Activated CD4-positive, alpha-beta T cell treated with anti-CD3 and anti-CD28 coated beads, Interleukin-2, amount 50 U/mL, for 48 hours (primary cell): Measurements from ENCODE around the gene AGBL3.
"Not testable (repeated sequence)": the region's sequence is repeated elsewhere in the genome, so short reads cannot be mapped to it uniquely, and the experiment has no call there.

Experiments
- DNase-seq, 2 experiments: peaks; one replicate each; pipeline ENCODE4 v3.0.0-alpha.2; 2020

AGBL3 gene

GRCh38 chr7:135077642-135078041, 91.3 kb downstream of the AGBL3 start:
- DNase-seq: no peak

- no peak for DNase-seq
Measured at GRCh38 chr7:135078051-135078450, 91.7 kb downstream of the AGBL3 start.

DNA sequence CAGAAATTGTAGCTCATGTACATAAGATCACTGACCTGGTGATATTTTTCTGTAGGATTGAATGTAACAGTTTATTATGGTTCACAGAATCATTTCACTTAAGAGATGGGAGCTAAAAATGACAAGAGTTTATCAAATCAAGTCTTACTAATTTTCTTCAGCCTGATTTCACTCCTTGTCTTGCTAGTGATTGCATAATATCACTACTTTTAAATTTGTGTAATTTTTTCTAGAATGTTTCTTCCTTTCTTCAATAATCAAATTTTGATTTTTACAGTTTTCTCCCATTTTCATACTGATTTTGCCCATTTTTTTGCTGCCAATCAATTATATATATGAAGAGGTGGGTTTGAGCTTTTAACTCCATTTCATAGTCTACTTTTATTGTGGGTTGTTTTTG, 92.8 kb downstream of the AGBL3 start:
- no peak for DNase-seq

DNA sequence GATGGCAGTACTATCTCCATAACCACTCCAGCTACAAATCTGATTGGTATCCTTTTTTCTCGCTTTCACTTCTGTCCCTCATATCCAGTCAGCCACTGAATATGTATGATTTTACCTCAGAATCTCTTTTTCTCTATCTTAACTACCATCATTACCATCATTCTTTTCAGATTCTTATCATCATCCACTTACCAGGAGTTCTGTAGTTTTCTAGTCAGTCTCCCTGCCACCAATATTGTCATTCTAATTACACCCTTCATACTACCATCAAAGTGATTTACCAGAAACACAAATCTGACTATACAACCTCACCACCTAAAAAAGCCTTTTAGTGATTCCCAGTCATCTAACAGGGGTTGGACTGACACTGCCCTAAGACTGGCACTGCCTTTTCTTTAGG, 96.7 kb downstream of the AGBL3 start:
- DNase-seq: no peak

DNA sequence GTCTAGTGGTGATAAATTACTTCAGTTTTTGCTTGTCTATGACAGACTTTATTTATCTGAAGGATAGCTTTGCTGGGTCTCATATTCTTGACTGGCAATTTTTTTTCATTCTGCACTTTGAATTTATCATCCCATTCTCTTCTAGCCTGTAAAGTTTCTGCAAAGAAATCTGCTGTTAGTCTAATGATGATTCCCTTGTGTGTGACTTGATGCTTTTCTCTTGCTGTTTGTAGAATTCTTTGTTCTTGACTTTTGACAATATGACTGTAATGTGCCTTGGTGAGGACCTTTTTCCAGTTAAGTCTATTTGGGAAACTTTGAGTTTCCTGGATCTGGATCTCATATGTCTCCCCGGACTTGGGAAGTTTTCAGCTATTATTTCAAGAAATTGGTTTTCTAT, 102.3 kb downstream of the AGBL3 start:
- no peak for DNase-seq

- DNase-seq: no peak
Measured at GRCh38 chr7:135091717-135092116, 105.4 kb downstream of the AGBL3 start.

- no peak for DNase-seq
Measured at GRCh38 chr7:135094472-135095237, 108.3 kb downstream of the AGBL3 start.

GRCh38 chr7:135095450-135095849, 109.1 kb downstream of the AGBL3 start:
- no peak for DNase-seq

DNA sequence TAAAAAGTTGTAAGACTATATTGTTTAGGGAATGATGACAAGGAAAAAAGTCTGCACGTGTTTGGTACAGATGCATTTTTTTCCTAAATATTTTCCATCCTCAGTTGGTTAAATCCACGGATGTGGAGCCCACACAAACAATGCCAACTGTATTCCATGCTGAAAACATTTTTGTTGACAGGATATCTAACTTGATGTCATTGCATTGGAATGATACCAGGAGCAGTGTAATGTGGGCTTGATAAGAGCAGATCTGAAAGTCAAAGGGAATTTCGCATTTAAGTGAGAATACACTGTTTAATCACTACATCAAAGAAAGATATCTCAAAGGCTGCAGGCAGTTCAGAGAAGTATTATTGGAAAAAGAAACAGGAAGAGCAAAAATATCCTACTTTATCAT, 112.1 kb downstream of the AGBL3 start:
- DNase-seq: no peak

- DNase-seq: no peak
Measured at GRCh38 chr7:135100856-135101255, 114.5 kb downstream of the AGBL3 start.

DNA sequence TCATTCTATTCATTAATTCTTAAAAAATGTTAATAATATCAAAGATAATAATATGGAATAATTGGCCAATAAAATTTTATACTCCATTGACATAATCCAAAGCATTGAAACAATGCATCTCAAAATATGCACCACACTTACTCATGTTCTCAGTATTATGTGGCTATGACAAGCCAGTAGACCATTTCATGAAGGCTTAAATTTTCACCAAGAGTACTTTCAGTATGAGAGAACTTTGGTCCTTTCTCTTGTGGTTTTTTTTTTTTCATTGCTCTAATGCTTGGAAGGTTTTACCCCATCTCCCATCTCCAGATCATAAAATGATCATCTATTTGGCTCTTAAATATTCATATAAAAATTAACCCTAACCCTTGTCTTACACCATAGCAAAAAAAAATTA, 116.1 kb downstream of the AGBL3 start:
- no peak for DNase-seq

DNA sequence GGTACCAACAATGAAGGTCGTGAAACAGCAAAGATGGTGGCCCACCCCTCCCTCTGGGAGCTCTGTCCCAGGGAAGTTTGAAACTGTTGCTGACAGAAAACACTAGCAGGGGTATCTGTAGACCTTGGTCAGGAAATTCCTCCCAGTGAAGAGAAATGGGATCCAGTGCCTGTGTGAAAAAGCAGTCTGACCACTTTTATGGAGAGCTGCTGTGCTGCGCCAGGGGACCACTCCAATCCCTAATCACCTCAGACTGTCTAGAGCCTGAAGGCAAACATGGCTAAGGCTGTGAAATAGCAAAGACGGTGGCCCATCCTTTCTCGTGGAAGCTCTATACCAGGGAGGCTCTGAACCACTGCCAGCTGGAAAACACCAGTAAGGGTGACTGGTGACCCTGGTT, 123.3 kb downstream of the AGBL3 start:
- no peak for DNase-seq

- DNase-seq: no peak
Measured at GRCh38 chr7:135109976-135110375, 123.7 kb downstream of the AGBL3 start.

- DNase-seq: no peak
Measured at GRCh38 chr7:135111379-135111778, 125.1 kb downstream of the AGBL3 start.

DNA sequence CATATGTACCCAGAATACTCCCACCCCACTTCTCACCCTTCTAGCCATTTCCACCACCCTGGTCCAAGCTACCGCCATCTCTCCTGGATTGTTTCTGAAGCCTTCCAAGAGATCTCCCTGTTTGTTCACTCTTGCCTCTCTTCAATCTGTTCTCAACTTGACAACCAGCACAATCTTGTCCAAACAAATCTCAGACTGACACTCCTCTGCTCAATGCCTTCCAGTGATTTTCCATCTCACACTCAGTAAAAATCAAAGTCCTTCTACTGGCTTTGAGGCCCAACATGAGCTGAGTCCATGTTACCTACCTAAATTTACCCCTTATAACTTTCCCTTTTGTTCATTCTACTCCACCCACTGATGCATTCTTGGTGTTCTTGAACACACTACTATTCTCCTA, 128.3 kb downstream of the AGBL3 start:
- DNase-seq: no peak

DNA sequence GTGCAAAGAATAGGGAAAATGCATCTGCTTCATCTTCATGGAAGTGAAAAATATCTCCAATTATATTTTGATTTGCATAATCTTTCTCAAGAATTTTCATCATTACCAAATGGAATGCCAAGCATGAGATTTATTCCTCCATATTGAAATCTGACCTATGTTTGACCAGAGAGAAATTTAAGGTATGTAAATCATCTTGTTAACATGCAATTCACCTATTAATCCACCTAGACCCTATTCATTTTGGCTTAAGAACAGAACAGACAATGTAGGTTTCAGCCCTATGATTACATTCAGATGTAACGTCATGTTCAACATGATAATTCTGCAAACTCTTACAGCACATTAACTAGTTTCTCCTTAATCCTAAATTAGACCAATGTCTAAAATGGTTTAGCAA, 130.8 kb downstream of the AGBL3 start:
- DNase-seq: no peak

DNA sequence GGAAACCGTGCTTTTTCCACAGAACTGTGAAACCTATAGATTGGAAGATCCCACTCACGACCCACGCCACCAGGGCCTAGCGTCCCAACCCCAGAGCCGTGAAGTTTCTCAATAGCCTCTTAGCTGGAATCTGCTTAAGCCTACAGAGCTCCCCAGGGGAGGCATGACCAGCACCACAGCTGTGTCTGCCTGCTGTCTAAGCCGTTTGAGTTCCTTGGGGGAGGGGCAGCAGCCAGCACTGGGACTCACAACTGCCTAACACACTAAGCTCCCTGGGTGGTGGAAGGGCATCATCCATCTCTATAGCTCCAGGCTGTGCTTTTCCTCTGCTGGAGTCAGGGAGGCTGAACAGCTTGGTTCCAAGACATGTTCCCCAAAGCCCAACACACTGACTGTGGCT, 135.6 kb downstream of the AGBL3 start:
- DNase-seq: no peak

- not testable (repeated sequence) for DNase-seq
Measured at GRCh38 chr7:135124631-135125030, 138.3 kb downstream of the AGBL3 start.

DNA sequence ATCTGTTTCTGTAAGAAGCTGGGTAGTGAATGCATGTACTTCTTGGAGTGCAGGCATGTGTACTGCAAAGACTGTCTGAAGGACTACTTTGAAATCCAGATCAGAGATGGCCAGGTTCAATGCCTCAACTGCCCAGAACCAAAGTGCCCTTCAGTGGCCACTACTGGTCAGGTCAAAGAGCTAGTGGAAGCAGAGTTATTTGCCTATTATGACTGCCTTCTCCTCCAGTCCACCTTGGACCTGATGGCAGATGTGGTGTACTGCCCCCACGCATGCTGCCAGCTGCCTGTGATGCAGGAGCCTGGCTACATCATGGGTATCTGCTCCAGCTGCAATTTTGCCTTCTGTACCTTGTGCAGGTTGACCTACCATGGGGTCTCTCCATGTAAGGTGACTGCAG, 142.6 kb downstream of the AGBL3 start:
- no peak for DNase-seq

DNA sequence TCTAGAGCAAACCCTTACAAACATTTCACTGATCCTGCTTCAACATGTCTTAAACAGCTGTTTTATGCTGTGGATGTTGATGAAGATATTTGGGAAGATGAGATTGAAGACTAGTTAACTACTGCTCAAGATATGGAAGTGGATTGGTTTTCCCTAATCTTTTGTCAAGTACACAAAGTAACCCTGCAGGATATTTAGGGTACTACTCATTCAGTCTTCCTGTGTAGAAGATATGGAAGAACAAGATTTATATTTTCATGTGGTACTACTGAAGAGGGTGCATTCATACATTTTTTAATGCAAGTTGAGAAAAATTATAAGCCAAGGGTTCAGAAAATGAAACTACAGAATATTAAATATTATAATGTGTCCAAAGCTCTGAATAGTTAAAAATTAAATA, 143.3 kb downstream of the AGBL3 start:
- DNase-seq: no peak

- no peak for DNase-seq
Measured at GRCh38 chr7:135143885-135144668, 157.8 kb downstream of the AGBL3 start.

DNA sequence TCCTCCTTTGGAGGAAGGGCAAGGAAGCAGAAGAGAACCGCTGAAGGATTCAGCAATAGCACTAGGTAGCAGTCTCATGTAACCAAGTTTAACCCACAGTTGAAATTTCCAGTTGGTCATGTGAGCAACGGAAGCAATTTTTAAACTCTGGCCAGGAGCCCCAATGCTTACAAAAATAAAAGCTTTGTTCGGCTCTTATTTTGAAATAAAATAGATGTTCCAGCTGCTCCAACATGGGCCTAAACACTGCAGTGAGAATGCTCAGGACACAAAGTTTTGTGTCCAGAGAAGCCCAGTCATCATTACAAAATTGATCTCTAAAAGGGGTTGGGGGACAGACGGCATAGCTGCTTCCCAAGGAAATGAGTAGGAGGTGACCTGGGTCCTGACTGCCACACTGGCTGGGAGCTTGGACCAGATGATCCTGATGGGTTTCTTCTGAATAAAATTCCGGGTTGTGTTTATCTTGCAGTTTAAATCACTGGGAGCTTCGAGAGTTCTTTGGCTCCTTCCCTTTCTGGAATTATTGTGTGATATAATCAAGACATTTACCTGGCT, 161.1 kb downstream of the AGBL3 start:
- DNase-seq: no peak

- DNase-seq: peak in 1 of 2 experiments; percentile 51
Measured at GRCh38 chr7:135147899-135148721, 161.8 kb downstream of the AGBL3 start, which contains the start of gene TMEM140. TSS of gene TMEM140 (plus strand) at chr7:135148072. CDS start at chr7:135164442, 16,370 bp downstream.
